ENCODE measurements around the gene NT5DC1.
A peak's percentile ranks its signal among the peaks of the same experiment; 100 is the strongest.

Gene NT5DC1

GRCh38 chr6:116248577-116248976 is 147.9 kb downstream of the NT5DC1 start:
- DNase-seq = no peak

- no peak for DNase-seq
Measured at GRCh38 chr6:116251568-116252384, 151.1 kb downstream of the NT5DC1 start.

GRCh38 chr6:116253188-116253504 is 152.5 kb downstream of the NT5DC1 start:
- DNase-seq = no peak

GRCh38 chr6:116253505-116254296 is 153.0 kb downstream of the NT5DC1 start, which contains the start of gene TSPYL4:
Gene TSPYL4 (minus strand): TSS chr6:116254075. CDS start chr6:116254008, 67 bp downstream.
- DNase-seq = peak; percentile 98

DNA sequence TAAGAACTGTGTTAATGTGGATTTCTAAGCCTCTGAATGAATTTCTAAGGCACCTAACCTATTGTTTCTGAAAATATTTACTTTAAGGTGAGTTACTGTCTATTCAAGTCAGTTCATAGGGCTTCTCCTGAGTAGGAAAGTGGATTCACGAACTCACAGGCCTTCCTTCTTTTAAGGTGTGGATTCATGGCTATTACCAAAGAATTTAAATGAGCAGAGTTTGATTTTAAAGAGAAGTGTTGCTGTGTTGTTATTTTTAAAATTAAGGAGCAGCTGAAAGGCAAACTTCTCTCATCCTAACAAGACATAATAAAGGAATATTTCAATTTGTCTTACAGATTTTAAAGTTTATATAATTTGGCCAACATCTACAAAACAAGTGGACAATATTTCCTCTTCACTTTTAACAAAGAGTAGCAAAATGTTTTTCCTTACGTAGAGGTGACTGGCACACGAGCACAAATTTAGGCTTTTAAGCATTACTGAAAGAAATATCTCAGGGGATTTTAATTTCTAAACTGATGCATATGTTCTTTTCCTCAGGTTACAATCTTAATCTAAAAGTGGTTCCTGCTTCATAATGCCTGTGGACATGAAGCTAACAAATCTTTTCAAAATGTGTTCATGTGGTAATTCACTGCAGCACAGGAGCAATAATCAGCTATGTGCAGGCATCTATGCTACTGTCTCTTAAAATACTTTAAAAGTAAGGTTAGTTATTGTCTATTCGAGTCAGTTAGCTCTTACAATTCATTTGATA is 153.8 kb downstream of the NT5DC1 start:
- no peak for DNase-seq

- DNase-seq = no peak
Measured at GRCh38 chr6:116255246-116255800, 154.7 kb downstream of the NT5DC1 start.

DNA sequence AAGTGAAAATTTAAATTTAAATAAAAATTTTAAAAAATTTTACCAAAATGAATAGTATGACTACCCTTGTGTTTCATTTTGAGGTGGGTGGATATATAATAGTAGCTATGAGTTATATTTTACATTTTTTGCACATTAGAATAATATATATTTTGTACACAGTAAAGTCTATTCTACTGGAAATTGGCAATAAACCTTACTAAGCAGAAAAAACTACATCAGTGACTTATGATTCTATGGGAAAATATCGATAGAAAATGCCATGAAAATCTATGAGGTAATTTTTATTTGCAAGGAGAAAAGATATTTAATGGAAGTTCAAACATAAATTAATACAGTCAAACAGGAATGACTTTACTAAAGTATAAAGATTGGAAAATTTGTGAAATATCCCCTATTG is 156.0 kb downstream of the NT5DC1 start:
- no peak for DNase-seq

- no peak for DNase-seq
Measured at GRCh38 chr6:116258520-116258919, 157.9 kb downstream of the NT5DC1 start.

DNA sequence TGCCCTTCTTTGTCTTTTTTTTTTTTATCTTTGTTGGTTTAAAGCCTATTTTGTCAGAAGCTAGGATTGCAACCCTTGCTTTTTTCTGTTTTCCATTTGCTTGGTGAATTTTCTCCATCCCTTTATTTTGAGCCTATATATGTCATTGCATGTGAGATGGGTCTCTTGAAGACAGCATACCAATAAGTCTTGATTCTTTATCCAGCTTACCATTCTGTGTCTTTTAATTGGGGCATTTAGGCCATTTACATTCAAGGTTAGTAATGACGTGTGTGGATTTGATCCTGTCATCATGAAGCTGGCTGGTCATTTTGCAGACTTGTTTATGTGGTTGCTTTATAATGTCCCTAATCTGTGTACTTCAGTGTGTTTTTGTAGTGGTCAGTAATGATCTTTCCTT is 162.7 kb downstream of the NT5DC1 start:
- no peak for DNase-seq

- peak; percentile 27 for DNase-seq
Measured at GRCh38 chr6:116265041-116265829, 164.6 kb downstream of the NT5DC1 start.

DNA sequence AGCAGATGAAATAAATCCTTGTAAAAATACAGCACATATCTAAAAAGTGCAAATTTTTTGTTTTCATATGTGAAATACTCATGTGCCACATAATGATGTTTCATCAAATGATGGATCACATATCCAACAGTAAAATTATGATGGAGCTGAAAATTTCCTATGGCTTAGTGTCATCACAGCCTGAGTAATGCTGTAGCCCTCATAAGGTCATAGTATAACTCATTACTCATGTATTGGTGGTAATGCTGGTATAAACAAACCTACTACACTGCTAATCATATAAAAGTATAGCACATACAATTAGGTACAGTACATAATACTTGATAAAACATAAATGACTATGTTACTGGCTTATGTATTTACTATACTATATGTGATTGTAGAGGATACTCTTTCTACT is 166.2 kb downstream of the NT5DC1 start:
- no peak for DNase-seq

- no peak for DNase-seq
Measured at GRCh38 chr6:116267836-116268588, 167.4 kb downstream of the NT5DC1 start.

DNA sequence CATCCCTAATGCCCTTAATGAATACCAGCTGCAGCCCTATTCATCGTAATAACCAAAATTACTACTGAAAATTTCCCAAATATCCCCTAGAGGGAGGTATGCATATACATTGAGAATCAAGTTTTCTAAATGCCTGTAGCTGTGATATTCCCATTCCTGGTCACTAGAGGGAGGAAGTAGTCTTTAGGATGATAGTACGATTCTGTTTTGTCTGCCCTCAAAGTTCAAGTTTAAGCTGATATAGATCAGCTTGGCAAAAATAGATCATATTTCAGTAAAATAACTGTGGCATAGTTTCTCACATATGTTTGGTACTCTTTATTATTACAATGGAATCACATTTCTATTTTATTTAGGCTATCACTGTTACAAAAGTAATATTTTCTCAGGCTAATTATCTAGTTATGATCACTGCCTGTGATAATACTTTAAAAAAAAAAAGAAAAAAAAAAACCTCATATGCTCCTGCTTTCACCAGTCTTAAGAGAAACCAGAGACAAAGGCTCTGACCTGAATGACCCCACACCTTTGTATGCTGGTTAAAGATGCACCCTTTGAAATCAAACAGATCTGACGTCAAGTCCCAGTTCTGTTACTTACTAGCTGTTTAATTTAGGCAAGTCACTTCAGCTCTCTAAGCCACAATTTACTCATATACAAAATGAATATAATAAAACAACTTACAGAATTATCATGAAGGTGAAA is 168.1 kb downstream of the NT5DC1 start:
- no peak for DNase-seq

- no peak for DNase-seq
Measured at GRCh38 chr6:116271149-116271708, 170.6 kb downstream of the NT5DC1 start.

- no peak for DNase-seq
Measured at GRCh38 chr6:116277124-116277523, 176.5 kb downstream of the NT5DC1 start.

- DNase-seq = no peak
Measured at GRCh38 chr6:116278481-116278829, 177.8 kb downstream of the NT5DC1 start.

DNA sequence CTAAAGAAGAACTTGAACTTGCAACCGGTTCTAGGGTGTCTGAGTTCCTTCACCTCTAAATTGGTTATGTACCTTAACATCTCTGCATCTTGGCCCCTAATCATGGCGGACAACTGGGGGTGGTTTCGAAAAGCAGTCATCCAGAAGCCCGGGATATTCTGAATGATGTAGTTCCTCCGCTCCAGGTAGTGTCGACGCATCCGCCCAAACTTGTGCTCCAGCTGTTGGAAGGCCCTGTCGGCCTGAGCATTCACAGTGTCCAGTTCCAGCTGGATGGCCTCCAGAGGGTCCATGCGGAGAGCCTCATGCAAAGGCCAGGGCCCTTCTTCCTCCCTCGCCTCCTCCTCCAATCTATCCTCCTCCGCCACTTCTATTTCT is 178.2 kb downstream of the NT5DC1 start:
- peak; percentile 79 for DNase-seq

DNA sequence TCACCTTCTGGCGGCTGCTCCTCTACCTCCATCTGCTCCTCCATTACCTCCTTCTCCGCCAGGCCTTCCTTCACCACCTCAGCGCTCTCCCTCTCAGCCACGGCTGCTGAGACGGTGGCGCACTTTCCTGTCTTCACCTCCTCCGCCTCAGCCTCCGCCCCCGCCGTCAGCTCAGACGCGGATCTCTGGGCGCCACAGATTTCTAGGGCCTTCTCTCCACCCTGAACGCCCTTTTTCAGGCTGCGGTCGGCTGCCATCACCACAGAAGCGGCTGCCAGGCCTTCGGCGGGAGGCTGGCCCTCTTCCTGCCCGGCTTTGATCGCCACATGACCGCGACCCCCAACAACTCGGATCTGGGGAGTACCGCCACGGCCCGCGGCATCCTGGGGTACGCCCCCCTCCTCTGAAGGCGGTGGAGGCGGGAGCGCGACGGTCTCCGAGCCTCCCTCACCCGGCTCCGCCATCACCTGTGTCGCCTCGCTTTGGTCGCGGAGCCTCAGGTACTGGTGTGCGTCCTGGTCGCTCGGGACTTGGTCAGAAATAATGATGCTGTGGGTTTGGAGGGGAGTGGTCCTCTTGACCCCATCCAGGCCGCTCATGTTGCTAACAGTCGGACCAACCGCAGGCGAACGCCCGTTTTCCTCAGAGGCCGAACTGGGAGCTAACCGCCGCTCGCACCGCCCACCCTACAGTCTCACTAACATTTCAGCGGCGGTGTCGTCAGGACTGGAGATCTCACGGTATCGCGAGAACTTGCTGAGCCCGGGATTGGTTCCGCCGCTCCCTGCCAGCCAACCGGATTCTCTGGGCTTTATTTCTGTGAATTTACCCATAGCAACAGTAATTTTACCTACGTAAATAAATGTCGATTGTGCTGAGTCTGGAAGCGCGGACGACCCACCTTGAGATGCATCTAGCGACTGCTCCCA is 178.8 kb downstream of the NT5DC1 start, which contains the start of gene TSPYL1:
TSPYL1 (minus strand) TSS at position 699 of the 929 bp plus-strand sequence; CDS start at position 599, 100 bp downstream.
- DNase-seq = peak; percentile 99

Measured in femur (tissue), 1 donor.